K562 treated with DMSO at 1 percent for 48 hours (cell line): Measurements from ENCODE around the gene SETSIP. TPM values are rescaled to one million over a fixed set of nuclear protein-coding genes. Genes with fewer than 3 reads are reported as not detected.

Experiments used
- total RNA-seq: library from RNA; unstranded; fragments of 300-600 nt; gene quantifications from 2 replicates; pipeline ENCODE4 v1.2.3, GENCODE V29; 2022; ENCODE audit warnings: low replicate concordance; ENCODE audit errors: extremely low read depth

The SETSIP gene
- total RNA-seq = not detected in 2 replicates

GRCh38 chr1:92075311-92075710 lies at the start of gene SETSIP:
Gene SETSIP, minus strand, starts transcription at chr1:92075411. Its CDS starts 0 bp downstream, at chr1:92075411.

GRCh38 chr1:92080128-92080985 lies 5.1 kb upstream of the SETSIP start, which contains the start of gene BTBD8:
Gene BTBD8, plus strand, starts transcription at chr1:92080345. Its CDS starts 227 bp downstream, at chr1:92080572.

Other genes with a start within 250 kb of the SETSIP start
- not detected in 2 replicates for gene TGFBR3, start 189.3 kb downstream of the SETSIP start, total RNA-seq
- gene BRDT, start 126.0 kb downstream of the SETSIP start, total RNA-seq = not detected in 2 replicates
- gene EPHX4, start 45.4 kb downstream of the SETSIP start, total RNA-seq = not detected in 2 replicates
- gene BTBD8, start 4.9 kb upstream of the SETSIP start, total RNA-seq = not detected in 2 replicates
- not detected in 2 replicates for gene C1orf146, start 142.5 kb upstream of the SETSIP start, total RNA-seq
- not detected in 2 replicates for gene GLMN, start 223.6 kb upstream of the SETSIP start, total RNA-seq
- gene RPAP2, start 223.6 kb upstream of the SETSIP start, total RNA-seq = not detected in 2 replicates